Prostate gland (tissue), 2 donors: Measurements from ENCODE around the gene HRAS. TPM values are rescaled to one million over a fixed set of nuclear protein-coding genes. Genes with fewer than 3 reads are reported as not detected.

Experiments
- DNase-seq: peaks from one replicate; pipeline ENCODE4 v3.0.0-alpha.2; 2019; ENCODE audit warnings: low spot score
- H3K27ac ChIP-seq, 2 donors: fragments of 200-600 bp; sonication (generic); 2 replicates each; pipeline ENCODE4 v1.5.1; 2017 to 2019
- H3K27me3 ChIP-seq: fragments of 200-600 bp; sonication (generic); replicated peaks from 2 replicates; pipeline ENCODE4 v1.5.1; 2019; ENCODE audit not compliant: insufficient read depth
- H3K36me3 ChIP-seq, 2 donors: fragments of 200-600 bp; sonication (generic); 1 replicate in 1 of 2; 2 replicates in 1 of 2; pipeline versions ENCODE4 v1.5.1 to v1.8.1; 2017 to 2019
- H3K4me1 ChIP-seq: fragments of 200-600 bp; sonication (generic); replicated peaks from 2 replicates; pipeline ENCODE4 v1.5.1; 2019
- H3K4me3 ChIP-seq, 2 donors: fragments of 200-600 bp; sonication (generic); 2 replicates each; pipeline ENCODE4 v1.5.1; 2017 to 2019
- H3K9me3 ChIP-seq: fragments of 200-600 bp; sonication (generic); 2 replicates; pipeline ENCODE4 v1.5.1; 2017
- POLR2A ChIP-seq: fragments of 450-650 bp; IDR thresholded peaks from one replicate; pipeline ENCODE4 v1.6.1; 2016; ENCODE audit warnings: antibody characterized with exemption, mild to moderate bottlenecking
- POLR2AphosphoS5 ChIP-seq: sonication (generic); formaldehyde crosslinking; IDR thresholded peaks from one replicate; pipeline ENCODE4 v1.6.1; 2017; ENCODE audit warnings: antibody characterized with exemption
- WGBS: methylation state at CpG from one replicate; pipeline ENCODE4 v1.1.5; 2018; 5-methylcytosine and 5-hydroxymethylcytosine counted together
- intact Hi-C: fragments of 100-400 bp; cut with DNase I; formaldehyde crosslinking; loops from one replicate; pipeline ENCODE4 v1.14.2; 2022
- total RNA-seq, 2 donors: library from RNA; depleted of rRNA; stranded (reverse); fragments of >200 nt; gene quantifications; one replicate each; pipeline ENCODE4 v1.1.0, GENCODE V29; 2016
- TF ChIP-seq, protein P1 (sequence below), 4 experiments: fragments of 200-600 bp in 2 of 4; fragments of 450-650 bp in 2 of 4; sonication (generic) in 2 of 4; IDR thresholded peaks; 1 replicate in 3 of 4; 2 replicates in 1 of 4; pipeline ENCODE4 v1.5.1; 2016 to 2019; ENCODE audit warnings: antibody characterized with exemption in 4 of 4, mild to moderate bottlenecking in 2 of 4, moderate library complexity in 2 of 4

Gene HRAS
- total RNA-seq, 2 donors from 2014 or later, result 47.0 to 62.8 TPM

DNA sequence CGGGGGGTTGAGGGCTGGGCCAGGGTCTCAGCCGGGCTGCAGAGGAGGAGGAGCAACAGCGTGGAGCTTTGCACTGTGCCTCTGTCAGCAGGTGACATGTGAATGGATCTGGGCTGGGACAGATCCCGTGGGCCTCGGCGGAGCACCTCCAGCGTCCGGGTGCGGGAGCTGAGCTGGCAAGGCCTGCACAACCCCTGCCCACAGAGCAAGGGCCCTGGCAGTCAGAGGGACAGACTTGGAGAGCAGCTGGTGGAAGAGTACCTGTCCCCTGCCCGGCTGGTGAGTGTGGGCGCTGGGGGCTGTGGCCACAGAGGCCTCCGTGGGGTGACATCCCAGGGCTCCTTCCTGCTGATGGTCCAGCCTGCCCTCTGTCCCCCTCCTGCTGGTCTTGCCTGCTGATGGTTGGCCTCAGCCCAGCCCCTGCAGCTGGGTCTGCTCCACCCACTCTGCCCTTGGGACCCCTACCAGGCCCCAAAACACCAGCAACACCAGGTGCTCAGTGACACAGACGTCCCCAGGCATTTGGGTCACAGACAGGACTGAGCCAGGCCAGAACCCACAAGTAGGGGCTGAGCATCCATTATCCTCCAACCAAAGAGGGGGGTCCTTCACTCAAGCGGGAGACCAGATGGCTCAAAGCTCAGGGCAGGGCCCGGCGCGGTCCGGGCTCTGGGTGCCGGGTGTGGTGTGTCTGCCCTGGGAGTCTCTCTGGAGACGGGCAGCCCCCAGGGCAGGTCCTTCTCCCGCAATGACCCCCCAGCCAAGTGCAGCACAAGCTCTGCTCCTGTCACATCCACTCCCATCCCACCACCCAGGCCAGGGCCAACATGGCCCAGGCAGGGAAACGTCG, 5.4 kb upstream of the HRAS start:
- intact Hi-C loops, result no loop called here
- Histone ChIP-seq H3K4me1 (peaks cover 14% of the 10 kb centered on the region), H3K27ac (no peak overlapping the region), H3K9me3 (no peaks in the 10 kb centered on the region), H3K36me3 (no peaks in the 10 kb centered on the region), H3K4me3 (no peak overlapping the region), H3K27me3 (no peaks in the 10 kb centered on the region)
- DNase-seq, result no peak
- TF ChIP-seq, protein P1, sequence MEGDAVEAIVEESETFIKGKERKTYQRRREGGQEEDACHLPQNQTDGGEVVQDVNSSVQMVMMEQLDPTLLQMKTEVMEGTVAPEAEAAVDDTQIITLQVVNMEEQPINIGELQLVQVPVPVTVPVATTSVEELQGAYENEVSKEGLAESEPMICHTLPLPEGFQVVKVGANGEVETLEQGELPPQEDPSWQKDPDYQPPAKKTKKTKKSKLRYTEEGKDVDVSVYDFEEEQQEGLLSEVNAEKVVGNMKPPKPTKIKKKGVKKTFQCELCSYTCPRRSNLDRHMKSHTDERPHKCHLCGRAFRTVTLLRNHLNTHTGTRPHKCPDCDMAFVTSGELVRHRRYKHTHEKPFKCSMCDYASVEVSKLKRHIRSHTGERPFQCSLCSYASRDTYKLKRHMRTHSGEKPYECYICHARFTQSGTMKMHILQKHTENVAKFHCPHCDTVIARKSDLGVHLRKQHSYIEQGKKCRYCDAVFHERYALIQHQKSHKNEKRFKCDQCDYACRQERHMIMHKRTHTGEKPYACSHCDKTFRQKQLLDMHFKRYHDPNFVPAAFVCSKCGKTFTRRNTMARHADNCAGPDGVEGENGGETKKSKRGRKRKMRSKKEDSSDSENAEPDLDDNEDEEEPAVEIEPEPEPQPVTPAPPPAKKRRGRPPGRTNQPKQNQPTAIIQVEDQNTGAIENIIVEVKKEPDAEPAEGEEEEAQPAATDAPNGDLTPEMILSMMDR (IDR thresholded peaks at IDR 0.05), result no peak
- no peak for TF ChIP-seq POLR2A
- no peak for TF ChIP-seq POLR2AphosphoS5
- 81% methylated on average over 15 of the region's 23 CpGs for WGBS

DNA sequence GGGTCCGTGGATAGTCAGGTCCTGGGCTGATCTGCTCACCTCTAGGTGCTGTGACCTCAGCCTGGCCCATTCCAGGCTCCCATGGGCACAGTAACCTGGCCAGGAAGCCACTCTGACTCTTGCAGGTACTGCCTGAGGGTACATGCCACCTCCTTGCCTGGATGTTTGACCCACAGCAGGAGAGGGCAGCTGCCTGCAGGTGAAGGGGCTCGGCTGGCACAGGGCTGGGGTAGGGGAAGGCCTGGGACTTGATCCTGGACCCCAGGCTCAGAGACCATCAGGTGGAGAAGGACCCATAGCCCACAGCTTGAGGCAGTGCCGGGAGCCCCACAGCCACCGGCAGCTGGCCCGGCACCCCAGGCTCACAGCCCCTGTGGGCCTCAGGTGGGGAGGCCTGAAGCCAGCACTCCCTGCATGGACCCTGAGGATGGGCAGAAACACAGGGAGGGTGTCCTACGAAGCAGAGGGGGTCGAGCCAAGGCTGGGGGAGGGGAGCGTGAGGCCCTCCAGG, 4.7 kb upstream of the HRAS start:
- Histone ChIP-seq H3K9me3 (no peaks in the 10 kb centered on the region), H3K27ac (no peak overlapping the region), H3K4me1 (peaks cover 14% of the 10 kb centered on the region), H3K27me3 (no peaks in the 10 kb centered on the region), H3K36me3 (no peaks in the 10 kb centered on the region), H3K4me3 (no peak overlapping the region)
- no peak for DNase-seq
- 91% methylated on average over 8 of the region's 8 CpGs for WGBS
- no peak for TF ChIP-seq POLR2A
- TF ChIP-seq, protein P1 (IDR thresholded peaks at IDR 0.05), result no peak
- TF ChIP-seq POLR2AphosphoS5, result no peak
- intact Hi-C loops, result no loop called here

DNA sequence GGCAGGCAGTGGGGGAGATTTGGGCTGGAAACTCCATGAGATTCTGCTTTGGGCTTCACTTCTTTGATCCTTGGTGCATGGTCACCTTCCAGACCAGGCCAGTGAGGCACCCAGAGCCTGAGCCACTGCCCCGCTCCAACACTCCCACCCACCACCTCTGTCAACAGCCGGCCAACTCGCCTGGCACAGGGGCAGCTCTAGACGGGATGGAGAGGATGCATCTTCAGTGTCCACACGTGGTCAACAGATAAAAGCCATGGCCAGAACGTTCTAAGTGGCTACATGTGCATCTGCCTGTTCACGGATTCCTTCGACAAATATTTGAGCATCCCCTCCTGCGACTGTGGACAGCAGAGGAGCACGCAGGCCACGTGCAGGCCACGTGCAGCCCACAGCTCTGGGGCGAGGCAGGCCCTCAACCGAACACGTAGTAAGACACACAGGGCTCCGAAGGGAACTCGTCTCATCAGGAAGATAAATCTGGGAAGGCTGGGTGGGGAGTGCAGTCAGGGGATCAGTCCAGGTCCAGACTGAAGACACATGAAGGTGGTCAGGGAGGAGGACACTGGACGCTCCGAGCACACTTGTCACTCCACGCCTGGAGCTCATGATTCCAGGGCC, 3.2 kb upstream of the HRAS start:
- no peak for DNase-seq
- H3K4me3 ChIP-seq, result no peak overlapping the region
- no peak overlapping the region for H3K27ac ChIP-seq
- H3K27me3 ChIP-seq, result no peaks in the 10 kb centered on the region
- 90% methylated on average over 20 of the region's 20 CpGs for WGBS
- TF ChIP-seq POLR2A, result no peak
- no peak for TF ChIP-seq POLR2AphosphoS5
- TF ChIP-seq, protein P1 (IDR thresholded peaks at IDR 0.05), result no peak
- intact Hi-C loops, result no loop called here
- peaks cover 21% of the 10 kb centered on the region for H3K4me1 ChIP-seq
- no peaks in the 10 kb centered on the region for H3K9me3 ChIP-seq
- peaks cover 0 to under 1% of the 10 kb centered on the region in 2 donors for H3K36me3 ChIP-seq

DNA sequence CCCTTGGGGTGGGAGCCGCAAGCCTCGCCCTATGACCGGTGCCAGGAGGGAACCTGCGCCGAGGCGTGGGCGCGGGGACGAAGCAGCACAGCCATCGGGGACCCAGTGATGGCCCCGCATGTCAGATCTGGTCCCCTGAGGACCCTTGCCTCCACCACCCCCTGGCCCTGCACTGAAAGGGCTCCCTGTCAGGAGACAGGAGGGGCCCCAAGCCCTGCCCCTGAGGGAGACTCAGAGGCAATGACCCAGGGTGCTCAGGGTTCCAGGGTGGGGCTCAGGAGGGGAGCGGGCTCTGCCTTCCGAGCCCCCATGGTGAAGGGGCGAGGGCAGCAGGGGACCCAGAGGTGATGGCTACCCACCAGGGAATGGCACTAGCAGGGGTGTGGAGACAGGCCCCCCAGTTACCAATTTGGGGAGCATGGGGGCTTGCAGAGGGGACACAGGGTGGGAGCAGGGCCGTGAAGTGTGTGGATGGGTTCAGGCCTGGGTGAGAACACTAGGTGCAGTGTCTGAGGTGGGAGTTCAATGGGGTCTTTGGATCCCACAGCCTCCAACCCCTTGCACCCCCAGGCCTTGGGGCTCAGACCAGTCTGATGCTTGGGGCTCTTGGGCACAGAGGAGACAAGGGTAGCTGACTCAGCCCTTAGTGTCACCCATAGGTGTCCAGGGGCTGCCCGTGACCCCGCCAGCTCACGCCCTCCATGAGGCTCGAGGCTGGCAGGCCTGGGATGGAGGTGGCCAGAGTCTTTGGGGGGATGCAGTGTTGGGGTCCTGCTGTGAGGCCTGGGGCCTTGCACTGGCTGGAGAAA, 2.5 kb upstream of the HRAS start:
- H3K27me3 ChIP-seq, result no peaks in the 10 kb centered on the region
- no peaks in the 10 kb centered on the region for H3K9me3 ChIP-seq
- peak overlapping the region; percentile 22 to 81 for H3K4me3 ChIP-seq
- H3K4me1 ChIP-seq, result peaks cover 23% of the 10 kb centered on the region
- TF ChIP-seq POLR2AphosphoS5 (no peak), POLR2A (no peak)
- TF ChIP-seq, protein P1 (IDR thresholded peaks at IDR 0.05), result no peak
- peaks cover 4 to 7% of the 10 kb centered on the region in 2 donors for H3K36me3 ChIP-seq
- no peak for DNase-seq
- 55% methylated on average over 10 of the region's 19 CpGs for WGBS
- peak overlapping the region in 1 of 2 donors; percentile 83 for H3K27ac ChIP-seq
- intact Hi-C loops, result no loop called here
